Parathyroid adenoma (tissue), 2 donors: ENCODE data around the gene ZBTB20.

Experiments
- H2AFZ ChIP-seq: fragments of 300-600 bp; sonication (generic); one replicate; pipeline ENCODE4 v1.7.0; 2017; ENCODE audit warnings: antibody characterized with exemption, mild to moderate bottlenecking
- H3K27ac ChIP-seq: fragments of 300-600 bp; sonication (generic); one replicate; pipeline ENCODE4 v1.7.0; 2017
- H3K27me3 ChIP-seq: fragments of 300-600 bp; sonication (generic); one replicate; pipeline ENCODE4 v1.7.0; 2017; ENCODE audit warnings: low read length; ENCODE audit not compliant: control insufficient read depth, insufficient read depth
- H3K36me3 ChIP-seq: fragments of 300-600 bp; sonication (generic); one replicate; pipeline ENCODE4 v1.7.0; 2017; ENCODE audit warnings: low read length; ENCODE audit not compliant: control insufficient read depth, insufficient read depth
- H3K4me1 ChIP-seq: fragments of 300-600 bp; sonication (generic); one replicate; pipeline ENCODE4 v1.7.0; 2017; ENCODE audit warnings: control low read depth
- H3K4me2 ChIP-seq: fragments of 300-600 bp; sonication (generic); one replicate; pipeline ENCODE4 v1.7.0; 2017; ENCODE audit warnings: low read length
- H3K4me3 ChIP-seq: fragments of 300-600 bp; sonication (generic); one replicate; pipeline ENCODE4 v1.7.0; 2017; ENCODE audit warnings: low read depth, low read length
- H3K79me2 ChIP-seq: fragments of 300-600 bp; sonication (generic); one replicate; pipeline ENCODE4 v1.7.0; 2017; ENCODE audit warnings: control low read depth
- H3K9ac ChIP-seq: fragments of 300-600 bp; sonication (generic); one replicate; pipeline ENCODE4 v1.7.0; 2017; ENCODE audit warnings: mild to moderate bottlenecking
- H3K9me3 ChIP-seq: fragments of 300-600 bp; sonication (generic); one replicate; pipeline ENCODE4 v1.7.0; 2017; ENCODE audit warnings: low read length; ENCODE audit not compliant: control insufficient read depth
- TF ChIP-seq, protein P1 (sequence below): fragments of 300-600 bp; sonication (generic); IDR thresholded peaks from one replicate; pipeline ENCODE4 v1.7.0; 2017; ENCODE audit warnings: antibody characterized with exemption, mild to moderate bottlenecking
- donor health status: primary hyperparathyroidism.

The ZBTB20 gene

DNA sequence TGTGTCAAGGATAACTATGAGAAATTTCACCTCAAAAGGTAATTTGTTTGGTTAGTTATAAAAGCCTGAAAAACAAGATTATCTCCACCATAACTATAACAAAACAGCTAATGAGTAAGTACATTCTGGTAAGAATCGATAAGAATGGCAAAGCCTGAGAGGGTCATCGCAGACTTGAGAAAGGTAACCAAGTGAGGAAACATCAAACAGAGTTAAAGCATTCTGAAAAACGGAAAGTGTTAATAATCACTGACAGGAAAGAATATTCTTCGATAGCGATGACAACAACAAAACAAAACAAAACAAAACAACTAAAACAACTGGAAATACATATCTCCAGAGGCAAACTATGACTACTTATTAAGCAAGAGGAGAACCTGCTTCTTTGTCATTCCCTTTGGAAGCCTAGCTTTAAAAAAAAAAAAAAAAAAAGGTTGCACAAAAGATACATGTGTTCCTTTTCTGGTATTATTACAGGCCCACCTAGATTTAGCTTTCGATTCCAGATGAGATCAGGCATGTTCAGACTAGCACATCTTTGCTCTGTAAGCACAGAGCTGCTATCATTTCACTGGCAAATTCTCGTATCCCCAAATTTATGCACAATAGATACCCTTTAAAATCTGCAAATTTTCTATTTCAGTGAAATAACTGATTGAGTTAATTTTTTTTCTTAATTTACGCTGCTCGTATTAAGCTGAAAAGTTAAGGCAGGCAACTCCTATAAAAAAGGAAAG is 697.6 kb downstream of the ZBTB20 start:
- H3K9me3 ChIP-seq, result no peaks in the 10 kb centered on the region
- no peaks in the 10 kb centered on the region for H3K36me3 ChIP-seq
- H3K79me2 ChIP-seq, result no peaks in the 10 kb centered on the region
- H3K4me1 ChIP-seq, result no peaks in the 10 kb centered on the region
- H3K9ac ChIP-seq, result no peak overlapping the region
- no peak overlapping the region for H3K4me2 ChIP-seq
- H3K4me3 ChIP-seq, result no peak overlapping the region
- no peaks in the 10 kb centered on the region for H3K27me3 ChIP-seq
- H3K27ac ChIP-seq, result no peak overlapping the region
- TF ChIP-seq, protein P1, sequence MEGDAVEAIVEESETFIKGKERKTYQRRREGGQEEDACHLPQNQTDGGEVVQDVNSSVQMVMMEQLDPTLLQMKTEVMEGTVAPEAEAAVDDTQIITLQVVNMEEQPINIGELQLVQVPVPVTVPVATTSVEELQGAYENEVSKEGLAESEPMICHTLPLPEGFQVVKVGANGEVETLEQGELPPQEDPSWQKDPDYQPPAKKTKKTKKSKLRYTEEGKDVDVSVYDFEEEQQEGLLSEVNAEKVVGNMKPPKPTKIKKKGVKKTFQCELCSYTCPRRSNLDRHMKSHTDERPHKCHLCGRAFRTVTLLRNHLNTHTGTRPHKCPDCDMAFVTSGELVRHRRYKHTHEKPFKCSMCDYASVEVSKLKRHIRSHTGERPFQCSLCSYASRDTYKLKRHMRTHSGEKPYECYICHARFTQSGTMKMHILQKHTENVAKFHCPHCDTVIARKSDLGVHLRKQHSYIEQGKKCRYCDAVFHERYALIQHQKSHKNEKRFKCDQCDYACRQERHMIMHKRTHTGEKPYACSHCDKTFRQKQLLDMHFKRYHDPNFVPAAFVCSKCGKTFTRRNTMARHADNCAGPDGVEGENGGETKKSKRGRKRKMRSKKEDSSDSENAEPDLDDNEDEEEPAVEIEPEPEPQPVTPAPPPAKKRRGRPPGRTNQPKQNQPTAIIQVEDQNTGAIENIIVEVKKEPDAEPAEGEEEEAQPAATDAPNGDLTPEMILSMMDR, result no peak
- H2AFZ ChIP-seq, result no peak overlapping the region

DNA sequence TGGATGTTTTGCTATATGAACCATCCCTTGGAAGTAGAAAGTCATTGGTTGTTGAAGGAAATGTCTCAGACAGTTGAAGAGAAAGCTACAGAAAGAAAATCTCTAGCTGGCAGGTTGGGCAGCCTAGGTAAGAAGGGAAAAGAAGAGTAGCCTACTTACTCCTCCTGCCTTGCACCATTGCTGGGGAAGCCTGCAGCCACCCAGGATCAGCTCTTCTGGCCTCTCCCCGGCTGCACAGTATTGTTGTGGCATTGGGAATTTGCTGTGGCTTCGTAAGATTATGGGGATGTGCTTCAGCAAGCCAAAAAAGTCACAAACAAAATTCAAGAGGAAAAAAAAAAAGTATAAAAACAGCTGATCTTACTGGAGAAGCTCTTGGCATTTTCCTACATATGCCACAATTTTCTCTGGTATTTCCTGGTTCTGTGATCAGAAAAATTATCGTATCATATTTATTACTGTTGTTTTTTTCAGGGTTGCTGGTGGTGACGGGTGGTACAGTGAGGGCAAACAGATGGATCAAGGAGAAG is 699.1 kb downstream of the ZBTB20 start:
- Histone ChIP-seq H3K27me3 (no peaks in the 10 kb centered on the region), H3K4me2 (no peak overlapping the region), H3K36me3 (no peaks in the 10 kb centered on the region), H3K79me2 (no peaks in the 10 kb centered on the region), H2AFZ (no peak overlapping the region), H3K9ac (no peak overlapping the region), H3K9me3 (no peaks in the 10 kb centered on the region), H3K4me3 (no peak overlapping the region), H3K27ac (no peak overlapping the region), H3K4me1 (peaks cover 2% of the 10 kb centered on the region)
- TF ChIP-seq, protein P1, result no peak

DNA sequence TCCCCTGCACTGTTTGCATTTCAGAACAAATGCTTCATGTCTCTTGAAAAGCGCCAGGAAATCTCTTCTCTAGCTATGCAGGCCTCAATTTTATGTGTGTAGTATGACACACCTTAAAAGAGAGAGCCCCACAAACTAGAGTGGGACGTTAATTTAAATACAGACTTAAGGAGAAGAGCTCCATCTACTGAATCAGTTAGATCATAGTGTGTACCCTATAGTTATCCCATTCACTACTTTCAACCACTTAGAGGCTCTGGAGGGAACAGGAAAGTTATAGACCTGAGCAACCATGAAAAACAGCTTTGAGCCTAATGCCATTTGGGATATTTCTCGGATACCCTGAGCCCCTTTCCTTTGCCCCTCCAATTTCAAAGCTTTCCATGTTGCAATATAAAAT is 699.5 kb downstream of the ZBTB20 start:
- Histone ChIP-seq H3K9me3 (no peaks in the 10 kb centered on the region), H3K4me3 (no peak overlapping the region), H2AFZ (no peak overlapping the region), H3K4me1 (peaks cover 3% of the 10 kb centered on the region), H3K79me2 (no peaks in the 10 kb centered on the region), H3K9ac (no peak overlapping the region), H3K4me2 (no peak overlapping the region), H3K27ac (no peak overlapping the region), H3K36me3 (no peaks in the 10 kb centered on the region), H3K27me3 (no peaks in the 10 kb centered on the region)
- TF ChIP-seq, protein P1, result no peak

GRCh38 chr3:114446600-114446999 is 700.5 kb downstream of the ZBTB20 start:
- Histone ChIP-seq H3K4me1 (peaks cover 3% of the 10 kb centered on the region), H3K9me3 (no peaks in the 10 kb centered on the region), H3K27me3 (no peaks in the 10 kb centered on the region), H3K9ac (no peak overlapping the region), H3K79me2 (no peaks in the 10 kb centered on the region), H2AFZ (no peak overlapping the region), H3K4me3 (no peak overlapping the region), H3K27ac (no peak overlapping the region), H3K36me3 (no peaks in the 10 kb centered on the region), H3K4me2 (no peak overlapping the region)
- TF ChIP-seq, protein P1, result no peak

- H3K79me2 ChIP-seq, result no peaks in the 10 kb centered on the region
- H3K4me1 ChIP-seq, result peaks cover 8% of the 10 kb centered on the region
- TF ChIP-seq, protein P1, result no peak
- no peak overlapping the region for H3K27ac ChIP-seq
- H3K4me2 ChIP-seq, result no peak overlapping the region
- H3K36me3 ChIP-seq, result no peaks in the 10 kb centered on the region
- H3K9me3 ChIP-seq, result no peaks in the 10 kb centered on the region
- no peaks in the 10 kb centered on the region for H3K27me3 ChIP-seq
- H3K4me3 ChIP-seq, result no peak overlapping the region
- no peak overlapping the region for H3K9ac ChIP-seq
- no peak overlapping the region for H2AFZ ChIP-seq
Observed at GRCh38 chr3:114445233-114445632, 701.9 kb downstream of the ZBTB20 start.
